NCI-H82 treated with DMSO at 0.1 percent for 48 hours (cell line): ENCODE data around the gene ZNF23.
"Not testable (repeated sequence)": the region's sequence is repeated elsewhere in the genome, so short reads cannot be mapped to it uniquely, and the experiment has no call there.

ENCODE experiments used
- DNase-seq: peaks from one replicate; lab custom pipeline; 2025; ENCODE audit not compliant: unreplicated experiment; lab: John Stamatoyannopoulos, UW

The ZNF23 gene

DNA sequence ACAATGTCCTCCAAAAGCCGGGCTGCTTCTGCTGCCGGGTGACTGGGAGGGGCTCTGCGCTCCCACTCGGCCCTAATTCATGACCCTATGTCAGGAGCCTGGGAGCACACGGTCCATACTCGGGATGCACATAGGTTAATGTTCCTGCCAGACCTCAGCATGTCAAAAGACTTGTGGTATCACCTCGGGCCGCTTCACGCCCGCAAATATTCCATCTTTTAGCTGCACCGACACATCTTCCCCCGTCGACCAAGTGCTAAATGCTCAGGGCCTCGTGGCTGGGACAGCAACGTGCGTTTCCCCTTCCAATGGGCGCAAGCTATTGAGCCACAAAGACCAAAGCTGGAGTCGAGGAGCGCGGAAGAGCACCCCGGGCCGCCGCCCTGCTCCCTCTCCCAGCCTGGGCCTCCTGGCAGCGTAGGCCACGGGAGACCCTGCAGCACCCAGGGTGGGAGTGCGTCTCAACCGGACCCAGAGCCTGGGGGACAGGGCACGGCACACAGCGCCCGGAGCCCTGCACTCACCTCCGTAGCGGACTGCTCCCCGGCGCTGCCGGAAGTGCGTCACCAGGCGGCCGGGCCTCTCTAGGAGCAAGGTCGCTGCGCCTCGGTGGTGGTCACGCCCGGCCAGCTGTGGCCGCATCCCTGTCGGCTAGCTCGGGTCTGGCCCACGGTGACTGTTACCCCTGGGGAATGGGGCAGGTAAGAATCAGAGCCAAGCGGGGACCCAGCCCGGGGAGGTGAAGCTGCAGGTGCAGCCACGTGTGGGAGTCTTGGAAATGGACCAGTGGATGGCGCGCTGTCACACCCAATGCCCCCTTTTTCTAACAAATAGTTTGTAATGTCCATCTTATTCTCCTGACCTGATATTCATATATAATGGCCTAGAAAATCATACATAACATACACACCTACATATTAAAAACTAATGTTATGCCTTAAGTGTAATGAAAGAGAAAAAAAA is at the start of gene ZNF23:
Gene ZNF23, minus strand, starts transcription at position 562 of the 963 bp plus-strand sequence. CDS start 5,451 bp downstream, outside the sequence.
- peak; percentile 3 for DNase-seq

DNA sequence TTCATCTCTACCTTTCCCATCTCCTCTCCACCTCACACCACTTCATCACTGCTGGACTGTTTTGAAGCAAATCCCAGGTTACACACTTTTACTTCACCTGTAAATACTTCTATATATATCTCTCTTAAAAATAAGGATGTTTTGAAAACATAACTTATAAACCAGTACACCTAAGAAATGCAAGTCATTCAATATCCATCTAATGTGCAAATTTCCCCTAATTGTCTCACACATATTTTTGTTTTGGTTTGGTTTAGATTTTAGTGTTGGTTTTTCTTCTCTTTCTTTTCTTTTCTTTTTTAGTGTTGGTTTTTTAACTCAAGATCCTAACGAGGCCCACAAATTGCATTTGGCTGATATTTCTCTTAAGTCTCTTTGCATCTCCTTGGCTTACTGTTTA is 45.0 kb upstream of the ZNF23 start:
- no peak for DNase-seq

DNA sequence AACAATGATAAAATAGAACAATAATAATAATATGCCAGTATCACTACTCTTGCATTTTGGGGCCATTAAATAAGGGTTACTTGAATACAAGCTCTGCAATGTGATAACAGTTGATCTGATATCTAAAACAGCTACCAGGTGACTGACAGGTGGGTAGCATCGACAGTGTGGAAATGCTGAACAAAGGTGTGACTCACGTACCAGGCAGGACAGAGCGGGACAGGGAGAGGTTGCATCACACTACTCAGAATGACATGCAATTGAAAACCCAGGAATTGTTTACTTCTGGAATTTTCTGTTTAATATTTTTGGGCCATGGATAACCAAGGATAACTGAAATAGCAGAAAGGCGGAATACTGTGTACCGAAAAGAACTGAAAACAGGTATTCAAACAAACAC is 42.9 kb upstream of the ZNF23 start:
- DNase-seq = no peak

DNA sequence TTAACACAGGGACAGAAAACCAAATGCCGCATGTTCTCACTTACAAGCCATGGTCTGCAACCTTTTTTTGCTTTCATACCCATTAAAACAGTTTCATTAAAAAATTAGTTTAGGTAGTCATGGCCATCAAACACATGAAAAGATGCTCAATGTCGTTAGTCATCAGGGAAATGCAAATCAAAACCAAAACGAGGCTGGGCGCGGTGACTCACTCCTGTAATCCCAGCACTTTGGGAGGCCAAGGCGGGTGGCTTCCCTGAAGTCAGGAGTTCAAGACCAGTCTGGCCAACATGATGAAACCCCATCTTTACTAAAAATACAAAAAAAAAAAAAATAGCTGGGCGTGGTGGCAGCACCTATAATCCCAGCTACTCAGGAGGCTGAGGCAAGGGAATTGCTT is 42.0 kb upstream of the ZNF23 start:
- not testable (repeated sequence) for DNase-seq

DNA sequence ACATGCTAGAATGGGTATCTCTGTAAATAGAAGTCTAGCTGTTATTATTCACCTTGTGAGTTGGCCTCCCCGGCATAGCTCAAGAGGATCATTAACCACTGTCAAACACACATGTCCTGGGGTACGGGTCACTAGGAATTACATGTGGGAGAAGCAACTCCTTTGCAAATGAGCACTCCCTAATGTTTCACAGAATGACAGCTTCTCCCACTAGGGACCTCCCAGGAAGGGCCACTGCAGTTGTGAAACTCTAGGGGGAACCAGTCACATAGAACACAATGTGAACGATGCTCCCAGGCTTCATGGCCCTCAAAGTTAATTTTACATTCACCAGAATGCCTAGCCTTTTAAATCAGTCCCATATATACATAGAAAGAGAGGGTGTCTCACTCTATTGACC is 39.5 kb upstream of the ZNF23 start:
- DNase-seq = no peak

DNA sequence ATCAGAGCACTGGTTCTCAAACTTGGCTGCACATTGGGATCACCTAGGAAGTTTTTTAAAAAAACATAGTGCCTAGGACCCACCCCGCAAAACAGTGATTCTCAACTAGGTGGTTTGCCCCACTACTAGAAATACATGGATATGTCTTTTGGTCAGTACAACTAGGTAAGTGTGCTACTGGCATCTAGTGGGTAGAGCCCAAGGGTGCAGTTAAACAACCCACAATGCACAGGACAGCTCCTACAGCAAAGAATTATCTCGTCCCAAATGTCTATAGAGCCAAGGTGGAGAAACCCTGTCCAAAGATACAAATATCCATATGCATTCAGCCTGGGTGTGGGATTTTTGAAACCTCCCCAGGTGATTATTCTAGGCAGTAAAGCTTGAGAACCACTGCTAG is 38.9 kb upstream of the ZNF23 start:
- DNase-seq = no peak

DNA sequence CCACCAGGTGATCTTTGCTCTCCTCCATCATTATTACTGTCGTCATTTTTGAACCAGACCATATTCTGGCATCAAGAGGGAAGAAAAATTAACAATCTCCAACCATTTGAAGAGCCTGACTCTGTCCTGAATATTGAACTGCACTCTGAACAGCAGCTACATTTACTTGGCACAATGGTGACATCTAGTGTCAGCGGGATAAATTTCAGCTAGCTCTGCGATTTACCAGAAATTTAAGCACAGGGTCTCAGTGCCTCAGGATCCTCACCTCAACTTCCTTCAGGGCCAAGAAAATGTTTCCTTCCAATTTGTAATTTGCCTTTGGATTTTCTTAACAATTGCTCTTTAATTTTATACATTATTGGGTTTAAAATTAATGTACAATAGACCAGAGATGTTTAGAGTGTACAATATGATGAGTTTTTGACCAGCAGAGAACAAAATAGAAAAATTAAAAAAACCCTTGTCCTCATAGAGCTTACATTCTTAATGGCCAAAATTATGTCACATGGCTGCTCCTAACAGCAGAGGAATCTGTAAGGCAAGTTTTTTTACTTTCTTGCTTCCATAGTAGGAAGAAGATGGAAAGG is 37.8 kb upstream of the ZNF23 start:
- peak; percentile 23 for DNase-seq

DNA sequence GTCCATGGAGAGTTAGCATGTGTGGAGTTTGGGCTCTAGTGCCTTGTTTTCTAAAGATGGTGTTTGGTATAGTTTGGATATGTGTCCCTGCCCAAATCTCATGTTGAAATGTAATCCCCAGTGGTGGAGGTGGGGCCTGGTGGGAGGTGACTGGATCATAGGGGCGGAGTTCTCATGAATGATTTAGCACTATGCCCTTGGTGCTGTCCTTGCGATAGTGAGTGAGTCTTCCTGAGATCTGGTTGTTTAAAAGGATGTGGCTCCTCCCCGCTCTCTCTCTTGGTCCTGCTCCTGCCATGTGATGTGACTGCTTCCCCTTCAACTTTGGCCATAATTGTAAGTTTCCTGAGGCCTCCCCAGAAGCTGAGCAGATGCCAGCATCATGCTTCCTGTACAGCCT is 36.0 kb upstream of the ZNF23 start:
- no peak for DNase-seq

DNA sequence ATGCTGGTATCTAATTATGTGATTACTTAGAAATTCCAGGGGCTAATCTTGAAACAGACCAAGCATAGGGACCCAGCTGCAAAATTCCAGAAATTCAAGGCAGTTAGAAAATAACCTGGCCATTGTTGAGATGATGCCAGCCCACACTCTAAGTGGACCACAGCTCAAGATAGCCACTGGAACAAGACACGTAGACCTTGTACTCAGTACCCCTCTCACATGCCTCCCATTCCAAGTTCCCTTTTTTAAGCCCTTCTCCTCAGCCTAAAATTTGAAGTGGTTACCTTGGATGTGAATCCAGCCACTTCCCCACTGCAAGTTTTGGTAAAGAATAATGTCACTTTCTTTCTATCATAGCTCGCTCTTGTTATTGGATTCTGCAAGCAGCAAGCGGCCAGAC is 31.2 kb upstream of the ZNF23 start:
- DNase-seq = no peak

DNA sequence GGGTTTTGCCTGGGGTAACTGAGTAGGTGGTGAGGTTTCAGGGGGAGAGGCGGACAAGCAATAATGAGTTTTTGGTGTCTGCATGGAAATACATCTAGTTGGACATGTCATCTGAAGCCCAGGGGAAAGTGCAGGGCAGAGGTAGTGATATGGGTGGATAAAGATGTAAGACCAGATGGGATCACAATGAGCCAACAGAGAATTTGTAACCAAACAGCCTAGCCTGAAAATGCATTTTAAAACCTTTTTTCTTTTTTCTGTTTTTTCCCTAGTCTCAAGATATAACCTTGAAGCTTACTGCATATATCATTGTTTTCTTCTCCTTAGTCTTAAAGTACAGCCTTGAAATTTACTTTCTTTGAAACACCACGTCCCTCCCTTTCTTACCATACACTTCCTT is 30.7 kb upstream of the ZNF23 start:
- DNase-seq = no peak

DNA sequence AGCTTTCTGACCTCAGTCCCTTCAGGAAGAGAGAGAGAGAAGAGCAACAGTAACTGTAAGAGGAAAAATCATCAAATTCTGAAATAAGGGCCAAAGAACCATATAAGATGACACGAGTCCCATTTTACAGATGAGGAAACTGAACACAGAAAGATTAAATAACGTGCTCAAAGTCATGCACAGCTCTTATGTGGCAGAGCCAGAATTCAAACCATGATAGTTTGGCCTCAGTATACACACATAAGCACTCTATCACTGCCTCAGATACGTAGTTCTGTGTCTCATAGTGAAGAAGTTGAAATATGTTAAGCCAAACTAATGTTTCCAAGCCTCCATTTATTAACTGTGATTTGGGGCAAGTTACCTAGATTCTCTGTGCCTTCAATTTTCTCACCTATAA is 29.0 kb upstream of the ZNF23 start:
- DNase-seq = no peak

DNA sequence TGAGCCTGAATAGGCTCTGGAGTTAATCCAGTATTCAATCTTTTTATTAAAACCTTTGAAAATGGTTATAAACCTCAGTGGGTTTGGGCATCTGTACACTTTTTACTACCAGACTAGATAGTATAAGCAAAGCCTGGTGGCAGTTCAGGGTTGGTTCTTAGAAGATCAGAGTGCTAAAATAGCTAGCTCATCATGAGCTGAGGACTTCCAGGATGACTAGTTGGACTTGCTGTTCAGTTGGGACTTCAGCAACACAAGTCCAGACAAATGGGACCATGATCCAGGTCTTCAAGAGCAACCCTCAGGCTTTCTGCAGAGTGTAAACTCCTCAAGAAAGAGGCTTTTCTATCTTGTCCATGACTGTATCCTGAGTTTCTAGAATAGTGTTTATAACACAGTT is 28.3 kb upstream of the ZNF23 start:
- DNase-seq = no peak

DNA sequence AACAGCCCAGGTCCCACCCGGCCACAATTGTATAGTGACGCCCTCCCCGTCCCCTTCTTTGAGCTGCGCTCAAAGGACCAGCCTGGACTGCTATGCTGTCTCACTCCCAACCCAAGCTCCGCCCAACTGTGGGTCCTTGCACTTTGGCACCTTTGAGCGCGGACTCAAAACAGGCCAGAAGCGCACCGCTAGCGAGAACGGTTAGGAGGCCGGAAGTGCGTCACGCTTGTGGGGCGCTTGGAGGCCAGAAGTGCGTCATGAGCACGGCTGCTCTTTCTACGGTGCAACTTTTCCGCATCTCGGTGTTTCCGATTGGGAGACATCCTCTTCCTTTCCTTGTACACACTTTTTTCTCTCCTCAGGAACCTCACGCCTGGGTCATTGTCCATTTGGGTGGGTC is 27.1 kb upstream of the ZNF23 start, which contains the start of gene ZNF19:
Gene ZNF19, minus strand, starts transcription at position 203 of the 400 bp plus-strand sequence. CDS start 7,210 bp downstream, outside the sequence.
- DNase-seq = no peak

DNA sequence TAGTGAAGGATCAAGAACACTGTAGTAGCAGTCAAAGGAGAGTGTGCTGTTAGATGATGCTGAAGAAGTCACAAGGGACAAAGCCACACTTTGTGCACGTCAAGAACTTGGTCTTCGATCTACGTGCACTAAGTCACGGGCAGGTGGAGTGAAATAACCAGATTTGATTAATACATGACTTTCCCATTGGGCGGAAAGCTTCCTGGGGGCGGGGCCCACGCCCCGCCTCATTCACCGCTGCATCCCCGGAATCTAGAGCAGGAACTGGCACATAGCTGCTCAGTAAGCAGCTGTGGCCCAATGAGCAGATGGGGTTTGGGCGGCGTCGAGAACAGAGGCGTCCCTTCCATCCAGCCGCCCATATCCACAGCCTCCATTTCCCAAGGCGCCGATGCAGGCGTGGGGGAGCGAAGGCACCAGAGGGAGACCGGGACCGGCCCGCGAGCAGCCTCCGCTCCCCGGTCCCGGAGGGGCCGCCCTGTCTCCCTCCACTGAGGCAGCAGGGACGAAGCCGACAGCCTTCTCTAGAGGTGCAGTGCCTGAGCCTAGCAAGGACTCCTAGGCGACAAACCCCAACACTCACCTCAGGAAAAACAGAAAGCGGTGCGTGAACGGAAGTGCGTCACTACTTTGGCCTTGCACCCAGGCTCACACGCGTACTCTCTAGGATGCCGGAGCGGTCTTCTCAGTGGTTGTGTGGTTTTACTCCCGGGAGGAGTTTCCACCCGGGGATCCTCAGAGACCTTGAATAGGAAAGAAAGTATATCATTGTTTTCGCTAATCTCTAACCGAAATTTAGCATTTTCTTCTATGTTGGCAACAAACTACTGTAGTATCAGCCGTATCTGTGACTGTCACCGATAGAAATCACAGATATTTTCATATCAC is 22.2 kb upstream of the ZNF23 start:
- DNase-seq = peak; percentile 74

DNA sequence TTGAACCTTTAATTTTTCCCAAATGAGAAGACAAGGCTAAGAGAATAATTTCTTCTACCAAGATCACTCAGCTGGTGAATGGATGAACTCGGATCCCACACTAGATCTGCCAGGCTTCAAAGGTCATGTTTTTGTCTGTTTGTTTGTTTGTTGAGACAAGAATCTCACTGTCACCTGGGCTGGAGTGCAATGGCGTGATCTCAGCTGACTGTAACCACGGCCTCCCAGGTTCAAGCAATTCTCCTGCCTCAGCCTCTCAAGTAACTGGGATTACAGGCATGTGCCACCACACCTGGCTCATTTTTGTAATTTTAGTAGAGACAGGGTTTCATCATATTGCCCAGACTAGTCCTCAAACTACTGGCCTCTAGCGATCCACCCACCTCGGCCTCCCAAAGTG is 20.5 kb upstream of the ZNF23 start:
- DNase-seq = no peak

DNA sequence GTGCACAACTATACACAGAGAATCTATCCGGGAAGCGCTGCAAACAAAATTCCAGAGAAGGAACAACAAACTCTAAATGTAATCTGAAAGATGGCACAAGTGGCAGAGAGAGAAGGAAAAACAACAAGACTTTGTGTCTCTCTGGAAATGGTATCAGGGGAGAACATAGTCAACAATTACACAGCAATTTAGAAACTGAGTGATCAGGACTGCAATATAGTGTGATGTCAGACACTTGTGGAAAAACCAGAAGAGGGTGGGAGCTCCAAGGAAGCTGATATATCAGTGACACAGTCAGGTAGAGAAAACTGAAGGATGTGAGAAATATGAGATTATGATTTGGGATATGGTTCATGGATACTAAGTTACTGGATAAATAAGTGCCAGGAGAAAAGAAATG is 18.9 kb upstream of the ZNF23 start:
- no peak for DNase-seq

DNA sequence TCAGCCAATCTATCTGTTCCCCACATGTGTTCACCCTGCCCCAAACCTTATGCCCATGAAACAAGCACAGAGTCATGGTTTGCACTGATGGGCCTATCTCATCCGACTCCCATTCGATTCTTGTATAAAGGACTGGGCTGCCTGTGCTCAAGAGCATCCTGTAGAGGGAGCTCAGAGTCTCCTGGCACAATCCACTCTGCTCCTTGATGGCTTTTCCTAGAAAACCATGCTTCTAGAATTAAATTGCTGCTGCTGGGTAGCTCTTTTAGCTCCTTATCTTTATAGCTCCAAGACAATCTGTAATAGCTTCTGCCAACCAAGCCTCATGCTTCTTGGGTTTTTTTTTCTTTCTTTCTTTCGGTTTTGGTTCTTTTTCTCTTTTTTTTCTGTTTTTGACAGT is 17.4 kb upstream of the ZNF23 start:
- DNase-seq = peak; percentile 6

DNA sequence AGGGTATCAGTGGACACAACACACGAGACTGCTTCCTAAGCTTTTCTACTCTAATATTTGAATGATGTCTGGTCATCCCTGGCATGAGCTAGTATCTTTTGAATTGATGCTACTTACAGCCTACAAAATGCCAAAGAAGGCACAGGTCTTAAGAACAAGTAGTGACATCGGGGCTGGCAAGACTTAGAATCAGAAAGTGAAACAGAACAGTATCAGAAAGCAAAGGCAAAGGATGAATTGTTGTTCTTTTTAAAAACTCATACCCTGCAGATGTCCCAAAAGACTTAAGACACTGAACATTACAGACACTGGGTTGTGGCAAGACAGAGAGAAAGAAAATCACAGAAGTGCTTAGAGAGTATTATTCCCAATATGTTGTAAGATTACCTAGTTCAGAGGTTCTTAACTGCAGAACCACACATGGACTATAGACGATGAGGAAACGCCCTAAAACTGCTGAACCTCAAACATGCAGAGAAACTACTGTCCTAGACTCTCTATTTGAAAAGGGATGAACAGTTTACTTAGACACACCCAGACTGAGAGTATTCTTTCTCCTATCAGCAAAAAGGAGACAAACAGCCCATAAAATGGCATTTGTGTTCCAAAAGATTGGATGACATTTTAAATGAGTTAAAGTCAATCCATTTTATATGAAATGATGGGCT is 14.5 kb upstream of the ZNF23 start:
- DNase-seq = no peak

DNA sequence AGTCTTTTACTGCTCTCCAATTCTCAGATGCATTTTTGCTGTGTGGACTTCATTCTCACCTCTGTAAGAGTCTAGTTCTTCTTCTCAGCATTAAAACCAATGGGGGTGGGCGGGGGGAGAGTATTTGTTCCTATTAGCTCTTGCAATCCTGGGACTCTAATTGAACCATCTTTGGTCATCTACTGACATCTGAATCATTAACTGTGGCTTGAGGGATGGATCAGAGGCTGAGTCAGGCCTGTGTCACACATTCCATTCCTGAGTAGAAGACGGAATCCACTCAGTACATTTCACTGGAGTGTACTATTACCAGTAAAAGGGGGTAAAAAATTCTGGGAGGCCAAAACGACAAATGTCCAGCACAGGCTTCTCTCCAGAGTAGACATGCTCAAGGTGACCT is 12.8 kb upstream of the ZNF23 start:
- no peak for DNase-seq

DNA sequence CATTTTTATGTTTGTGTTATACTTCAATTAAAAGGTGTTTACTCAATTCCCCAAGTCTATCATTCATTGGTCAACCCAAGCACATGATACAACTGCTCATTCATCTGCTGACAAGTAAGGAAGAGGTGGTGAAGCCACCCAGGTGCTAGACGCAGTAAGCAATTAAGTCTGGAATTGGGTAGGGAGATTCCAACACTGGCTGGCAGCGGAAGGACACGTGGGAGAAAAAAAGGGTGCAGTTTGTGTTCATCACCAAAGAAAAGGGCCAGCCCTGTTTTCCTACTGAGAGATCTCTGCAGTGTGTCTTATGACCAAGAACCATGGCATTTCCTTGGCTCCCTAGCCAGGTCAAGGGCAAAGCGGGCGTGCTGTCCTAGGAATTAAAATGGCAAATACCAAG is 11.8 kb upstream of the ZNF23 start:
- no peak for DNase-seq

DNA sequence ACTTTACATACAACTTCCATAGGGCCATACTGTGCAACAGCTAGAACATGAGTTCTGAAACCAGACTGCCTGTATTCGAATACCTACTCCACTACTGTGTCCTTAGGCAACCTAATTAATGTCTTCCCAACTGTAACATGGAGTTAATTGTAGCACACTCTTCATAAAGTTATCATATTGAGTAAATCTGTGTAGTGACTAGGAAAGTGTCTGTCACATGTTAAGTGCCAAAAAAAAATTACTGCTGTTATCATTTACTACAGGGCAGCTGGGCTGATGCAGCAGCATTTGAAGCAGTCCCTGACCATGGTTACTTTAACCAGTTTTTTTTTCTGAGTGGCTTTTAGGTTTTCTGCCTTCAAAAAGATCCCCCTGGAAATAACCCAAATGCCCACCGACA is 10.9 kb upstream of the ZNF23 start:
- no peak for DNase-seq
